ENCODE data around the gene KCNC4. TPM values are rescaled to one million over a fixed set of nuclear protein-coding genes. Genes with fewer than 3 reads are reported as not detected.
A peak's percentile ranks its signal among the peaks of the same experiment; 100 is the strongest.

The KCNC4 gene
- total RNA-seq, 4 donors from 2014 or later: 3.8 to 12.5 (median 4.6) TPM

DNA sequence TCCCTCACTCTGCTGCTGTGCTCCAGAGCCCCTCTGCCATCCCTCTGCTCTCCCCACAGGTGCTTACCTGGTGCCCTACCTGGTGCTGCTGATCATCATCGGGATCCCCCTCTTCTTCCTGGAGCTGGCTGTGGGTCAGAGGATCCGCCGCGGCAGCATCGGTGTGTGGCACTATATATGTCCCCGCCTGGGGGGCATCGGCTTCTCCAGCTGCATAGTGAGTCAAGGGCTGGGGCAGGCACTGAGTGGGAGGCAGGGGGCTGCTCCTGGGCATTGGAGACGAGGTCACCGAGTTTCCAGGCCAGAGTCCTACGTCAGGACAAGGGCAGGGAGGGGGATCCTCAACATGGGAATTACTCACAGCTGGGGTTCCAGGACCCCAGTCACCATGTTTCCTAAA, 38.1 kb upstream of the KCNC4 start:
- H3K36me3 ChIP-seq: no peaks in the 10 kb centered on the region
- TF ChIP-seq CTCF (IDR thresholded peaks at IDR 0.05) (no peak), POLR2A (IDR thresholded peaks at IDR 0.05) (no peak)
- H3K4me3 ChIP-seq (replicated peaks in 1 of 3): no peak overlapping the region
- no peak overlapping the region for H3K27ac ChIP-seq
- H3K9me3 ChIP-seq: no peaks in the 10 kb centered on the region
- H3K27me3 ChIP-seq: no peaks in the 10 kb centered on the region
- peaks cover 27 to 31% of the 10 kb centered on the region in 2 donors for H3K4me1 ChIP-seq
- DNase-seq: no peak
- WGBS, 2 donors: 94 to 95% methylated on average over 3 to 7 of the region's 10 CpGs
- intact Hi-C loops (cut with DNase I): no loop called here

DNA sequence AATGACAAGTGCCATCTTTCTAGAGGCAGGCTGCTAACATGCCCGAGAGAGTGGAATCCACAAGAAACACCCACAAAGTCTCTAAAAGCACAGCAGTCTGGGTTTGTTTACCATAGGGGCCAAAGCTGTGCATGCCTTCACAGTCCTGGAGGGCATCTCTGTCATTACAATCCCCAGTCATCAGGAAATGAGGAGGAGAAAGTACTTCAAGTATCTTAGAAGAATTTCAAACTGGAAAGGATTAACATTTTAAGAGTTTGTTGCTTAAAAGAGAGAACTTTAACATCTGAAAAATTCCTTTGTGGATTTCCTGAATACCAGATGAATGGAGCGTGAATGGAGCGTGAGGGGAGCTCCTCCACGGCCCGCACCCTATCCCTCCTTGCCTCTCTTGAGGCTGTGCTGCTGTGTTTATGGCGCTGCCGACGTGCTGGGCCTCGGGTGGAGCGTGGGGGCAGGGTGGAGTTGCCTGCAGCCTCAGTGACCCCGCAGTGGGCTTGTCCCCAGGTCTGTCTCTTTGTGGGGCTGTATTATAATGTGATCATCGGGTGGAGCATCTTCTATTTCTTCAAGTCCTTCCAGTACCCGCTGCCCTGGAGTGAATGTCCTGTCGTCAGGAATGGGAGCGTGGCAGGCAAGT, 36.5 kb upstream of the KCNC4 start:
- intact Hi-C loops (cut with DNase I): no loop called here
- WGBS, 2 donors: 50 to 58% methylated on average over 14 to 15 of the region's 15 CpGs
- peak overlapping the region in 1 of 3 donors; percentile 59 for H3K27ac ChIP-seq
- H3K9me3 ChIP-seq: no peaks in the 10 kb centered on the region
- H3K4me3 ChIP-seq (replicated peaks in 1 of 3): no peak overlapping the region
- peaks cover 27 to 31% of the 10 kb centered on the region in 2 donors for H3K4me1 ChIP-seq
- H3K27me3 ChIP-seq: no peaks in the 10 kb centered on the region
- peak; percentile 19 to 38 for DNase-seq
- no peaks in the 10 kb centered on the region for H3K36me3 ChIP-seq
- TF ChIP-seq CTCF (IDR thresholded peaks at IDR 0.05) (peak in 3 of 6 experiments; percentile 18 to 23 (median 21)), POLR2A (IDR thresholded peaks at IDR 0.05) (no peak)

GRCh38 chr1:110174961-110175360, 35.2 kb upstream of the KCNC4 start:
- H3K27ac ChIP-seq: no peak overlapping the region
- no peaks in the 10 kb centered on the region for H3K9me3 ChIP-seq
- no peak for DNase-seq
- H3K4me3 ChIP-seq (replicated peaks in 1 of 3): no peak overlapping the region
- intact Hi-C loops (cut with DNase I): no loop called here
- peaks cover 27 to 31% of the 10 kb centered on the region in 2 donors for H3K4me1 ChIP-seq
- 59 to 66% methylated on average over 2 of the region's 2 CpGs for WGBS, 2 donors
- H3K36me3 ChIP-seq: no peaks in the 10 kb centered on the region
- TF ChIP-seq CTCF (IDR thresholded peaks at IDR 0.05) (no peak), POLR2A (IDR thresholded peaks at IDR 0.05) (no peak)
- no peaks in the 10 kb centered on the region for H3K27me3 ChIP-seq

GRCh38 chr1:110176299-110176956, 33.7 kb upstream of the KCNC4 start:
- Histone ChIP-seq H3K4me1 (peaks cover 16 to 25% of the 10 kb centered on the region in 2 donors), H3K27ac (no peak overlapping the region), H3K27me3 (no peaks in the 10 kb centered on the region), H3K36me3 (no peaks in the 10 kb centered on the region), H3K4me3 (replicated peaks in 1 of 3) (no peak overlapping the region), H3K9me3 (no peaks in the 10 kb centered on the region)
- no peak for TF ChIP-seq CTCF (IDR thresholded peaks at IDR 0.05)
- no peak for TF ChIP-seq POLR2A (IDR thresholded peaks at IDR 0.05)
- intact Hi-C loops (cut with DNase I): no loop called here
- peak; percentile 67 to 78 for DNase-seq
- WGBS, 2 donors: 53 to 62% methylated on average over 6 to 9 of the region's 9 CpGs

GRCh38 chr1:110177775-110178174, 32.3 kb upstream of the KCNC4 start:
- 55 to 59% methylated on average over 4 of the region's 4 CpGs for whole genome bisulfite sequencing, 2 donors
- Histone ChIP-seq H3K9me3 (no peaks in the 10 kb centered on the region), H3K4me1 (peaks cover 8 to 13% of the 10 kb centered on the region in 2 donors), H3K27ac (no peak overlapping the region), H3K36me3 (no peaks in the 10 kb centered on the region), H3K27me3 (no peaks in the 10 kb centered on the region), H3K4me3 (replicated peaks in 1 of 3) (no peak overlapping the region)
- intact Hi-C loops (cut with DNase I): no loop called here
- no peak for TF ChIP-seq POLR2A (IDR thresholded peaks at IDR 0.05)
- TF ChIP-seq CTCF (IDR thresholded peaks at IDR 0.05): no peak
- no peak for DNase-seq

Data from thyroid gland (tissue), 4 donors.